Measurements from ENCODE around the gene TLE4. TPM values are rescaled to one million over a fixed set of nuclear protein-coding genes. Genes with fewer than 3 reads are reported as not detected.

TLE4 gene
- total and polyA plus RNA-seq, 12 donors: 4.2 to 17.3 (median 11.0) TPM

DNA sequence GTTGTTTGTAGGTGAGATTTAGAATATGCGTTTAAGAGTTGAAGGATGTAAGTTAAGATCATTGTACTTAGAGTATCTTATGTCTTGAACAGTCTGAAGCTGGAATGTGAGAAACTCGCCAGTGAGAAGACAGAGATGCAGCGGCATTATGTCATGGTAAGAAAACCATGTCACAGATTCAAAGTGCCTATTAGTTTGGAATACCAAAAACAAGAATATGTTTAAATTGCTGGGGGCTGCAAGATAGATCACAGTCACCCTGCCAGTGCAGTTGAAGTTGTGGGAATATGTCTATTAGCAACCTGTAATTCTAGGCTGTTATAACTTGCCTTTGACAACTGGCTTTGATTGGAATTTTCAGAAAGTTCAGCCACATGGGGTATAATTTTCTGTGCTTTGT, 3.0 kb downstream of the TLE4 start:
- intact Hi-C loops (cut with DNase I): loop anchor here in 8 of 10 donors (1.0 to 10.0 kb wide), 9 partner anchors 48 to 228 kb away; no protein-coding TSS in a partner anchor
- H3K9me3 ChIP-seq: no peaks in the 10 kb centered on the region
- DNase-seq: no peak
- H3K36me3 ChIP-seq: peaks cover 0 to 9% (median 0%) of the 10 kb centered on the region in 9 donors
- TF ChIP-seq CTCF (IDR thresholded peaks at IDR 0.05): no peak
- 71 to 92% methylated on average over 3 of the region's 3 CpGs for WGBS, 2 donors
- H3K27ac ChIP-seq: peak overlapping the region in 6 of 10 donors; percentile 3 to 94 (median 90)
- peak overlapping the region in 7 of 10 donors; percentile 79 to 98 (median 95) for H3K4me3 ChIP-seq
- no peak for ATAC-seq
- peaks cover 0 to 73% (median 46%) of the 10 kb centered on the region in 9 donors for H3K4me1 ChIP-seq
- H3K27me3 ChIP-seq: peaks cover 0 to 8% (median 0%) of the 10 kb centered on the region in 7 donors

GRCh38 chr9:79575547-79575946, 3.8 kb downstream of the TLE4 start:
- no peak for TF ChIP-seq CTCF (IDR thresholded peaks at IDR 0.05)
- DNase-seq (no peak), ATAC-seq (no peak)
- H3K4me1 ChIP-seq: peaks cover 0 to 65% (median 46%) of the 10 kb centered on the region in 9 donors
- peak overlapping the region in 3 of 10 donors; percentile 79 to 97 (median 87) for H3K4me3 ChIP-seq
- intact Hi-C loops (cut with DNase I): loop anchor here in 7 of 10 donors (5.0 to 10.0 kb wide), 6 partner anchors 47 to 169 kb away; no protein-coding TSS in a partner anchor
- H3K27me3 ChIP-seq: peaks cover 0 to under 1% (median 0%) of the 10 kb centered on the region in 7 donors
- H3K27ac ChIP-seq: peak overlapping the region in 2 of 10 donors; percentile 1 to 94
- H3K36me3 ChIP-seq: peaks cover 0 to 13% (median 0%) of the 10 kb centered on the region in 9 donors
- no peaks in the 10 kb centered on the region for H3K9me3 ChIP-seq
- 63 to 80% methylated on average over 3 of the region's 3 CpGs for WGBS, 2 donors

DNA sequence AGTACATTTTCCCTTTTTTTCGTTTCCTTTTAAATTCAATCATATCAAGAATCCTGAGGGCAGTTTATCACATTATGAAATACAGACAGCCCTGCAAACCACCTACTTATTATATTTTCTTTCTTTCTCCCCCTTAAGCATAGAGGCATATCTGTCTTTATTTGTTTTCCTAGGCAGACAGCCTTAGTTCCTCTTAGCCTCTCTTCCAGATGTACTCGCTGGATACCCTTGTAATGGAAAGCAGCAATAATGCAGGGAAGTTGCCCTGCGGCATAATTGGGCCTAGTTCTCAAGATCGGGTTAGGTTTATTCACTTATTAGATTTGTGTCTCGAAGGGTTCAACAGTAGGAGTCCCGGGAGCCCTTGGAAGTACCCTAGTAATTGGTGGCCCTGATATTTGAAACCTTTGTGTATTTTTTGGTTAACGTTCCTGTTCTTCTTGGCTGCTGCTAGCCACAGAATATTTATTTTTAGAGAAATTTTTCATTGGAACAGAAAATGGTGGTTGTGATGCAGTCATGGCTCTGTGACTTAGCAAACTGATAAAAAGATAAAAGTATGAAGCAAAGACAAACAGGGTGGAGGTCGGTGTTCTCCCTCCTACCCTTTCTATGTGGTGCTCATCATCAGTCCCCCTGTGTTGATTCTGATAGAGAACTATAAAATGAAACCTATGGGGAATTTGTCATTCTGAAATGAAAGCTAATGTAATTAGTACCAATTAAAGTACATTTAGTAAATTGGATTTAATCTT, 6.4 kb downstream of the TLE4 start:
- Histone ChIP-seq H3K36me3 (peaks cover 0 to 13% (median 0%) of the 10 kb centered on the region in 9 donors), H3K4me1 (peaks cover 4 to 86% (median 62%) of the 10 kb centered on the region in 9 donors), H3K9me3 (no peaks in the 10 kb centered on the region), H3K4me3 (peak overlapping the region in 5 of 10 donors; percentile 4 to 23 (median 19)), H3K27ac (peak overlapping the region; percentile 2 to 75 (median 53)), H3K27me3 (no peaks in the 10 kb centered on the region)
- TF ChIP-seq CTCF (IDR thresholded peaks at IDR 0.05): no peak
- no peak for DNase-seq
- intact Hi-C loops (cut with DNase I): loop anchor here in 7 of 10 donors (2.0 to 10.0 kb wide), 7 partner anchors 44 to 167 kb away; no protein-coding TSS in a partner anchor
- WGBS, 2 donors: 63 to 80% methylated on average over 8 of the region's 8 CpGs
- ATAC-seq: peak in 5 of 8 donors; percentile 40 to 58 (median 41)

GRCh38 chr9:79578891-79579290, 7.1 kb downstream of the TLE4 start:
- intact Hi-C loops (cut with DNase I): loop anchor here in 7 of 10 donors (2.0 to 10.0 kb wide), 7 partner anchors 43 to 166 kb away; no protein-coding TSS in a partner anchor
- DNase-seq (no peak), ATAC-seq (peak in 1 of 8 donors; percentile 24)
- Histone ChIP-seq H3K36me3 (peaks cover 0 to 13% (median 0%) of the 10 kb centered on the region in 9 donors), H3K4me3 (no peak overlapping the region), H3K4me1 (peaks cover 4 to 90% (median 61%) of the 10 kb centered on the region in 9 donors), H3K27ac (peak overlapping the region in 6 of 10 donors; percentile 45 to 75 (median 55)), H3K9me3 (no peaks in the 10 kb centered on the region), H3K27me3 (no peaks in the 10 kb centered on the region)
- TF ChIP-seq CTCF (IDR thresholded peaks at IDR 0.05): no peak
- 47 to 52% methylated on average over 1 of the region's 1 CpG for WGBS, 2 donors
